HCT116 (cell line): Measurements from ENCODE around the gene MICALL2. TPM values are rescaled to one million over a fixed set of nuclear protein-coding genes. Genes with fewer than 3 reads are reported as not detected.

Source experiments
- ATAC-seq: fragments of 200-7000 bp; cut with Tn5 transposase; 2 replicates; pipeline ENCODE4 v1.9.1; 2020; ENCODE audit warnings: mild to moderate bottlenecking, moderate library complexity
- BruUV-seq: library from RNA; stranded (reverse); fragments of 400-500 nt; replicated peaks from 2 replicates; lab custom pipeline; 2021; lab: Mats Ljungman, UMichigan
- CTCF ChIA-PET: fragments of 300-600 bp; sonication (Branson Sonifier 250); formaldehyde crosslinking; loops from one replicate; lab custom pipeline; 2021; ENCODE audit warnings: antibody characterized with exemption; lab: Charles Lee
- POLR2A ChIA-PET: fragments of 300-600, 350-600 bp; sonication (Branson Sonifier 250); formaldehyde crosslinking; loops from one replicate; lab custom pipeline; 2021; ENCODE audit warnings: antibody characterized with exemption; lab: Charles Lee
- RAD21 ChIA-PET, 2 experiments: fragments of 300-600 bp; sonication (Branson Sonifier 250); formaldehyde crosslinking; loops; one replicate each; lab custom pipeline; 2023; ENCODE audit warnings: low total read pairs in 2 of 2; ENCODE audit not compliant: uncharacterized antibody in 2 of 2, unreplicated experiment in 2 of 2, low non-redundant PET in 1 of 2; lab: Charles Lee
- DNase-seq: peaks from one replicate; pipeline ENCODE4 v3.0.0-alpha.2; 2010; ENCODE audit warnings: low read depth, low spot score
- H2AFZ ChIP-seq: fragments of 200-600 bp; shearing (Covaris generic), sonication (generic); 2 replicates; pipeline ENCODE4 v1.6.1; 2017; ENCODE audit warnings: low read depth, mixed run types, mixed read lengths, antibody characterized with exemption, low read length; ENCODE audit not compliant: poor library complexity, severe bottlenecking
- H3K27ac ChIP-seq: 2 replicates; pipeline ENCODE4 v1.5.1; 2012; ENCODE audit warnings: low read depth, low read length
- H3K27me3 ChIP-seq: fragments of 200-600 bp; sonication (generic); 2 replicates; pipeline ENCODE4 v1.6.1; 2016; ENCODE audit warnings: mixed run types, low read length, mixed read lengths; ENCODE audit not compliant: insufficient read depth
- H3K36me3 ChIP-seq, 2 experiments: fragments of 200-500 bp in 1 of 2; fragments of 200-600 bp in 1 of 2; sonication (Bioruptor generic) in 1 of 2; sonication (generic) in 1 of 2; 2 replicates each; pipeline versions ENCODE4 v1.5.1 to v1.6.1; 2014 to 2016; ENCODE audit warnings: low read length in 2 of 2, inconsistent platforms in 1 of 2, mixed read lengths in 1 of 2, mixed run types in 1 of 2; ENCODE audit not compliant: insufficient read depth in 2 of 2, control insufficient read depth in 1 of 2
- H3K4me1 ChIP-seq, 2 experiments: fragments of 200-600 bp in 1 of 2; sonication (generic) in 1 of 2; 2 replicates each; pipeline versions ENCODE4 v1.5.1 to v1.6.1; 2012 to 2017; ENCODE audit warnings: low read length in 2 of 2, inconsistent platforms in 1 of 2, mild to moderate bottlenecking in 1 of 2, mixed read lengths in 1 of 2, mixed run types in 1 of 2, moderate library complexity in 1 of 2; ENCODE audit not compliant: insufficient read depth in 2 of 2, control insufficient read depth in 1 of 2
- H3K4me2 ChIP-seq: fragments of 200-600 bp; sonication (generic); 2 replicates; pipeline ENCODE4 v1.6.1; 2017; ENCODE audit warnings: mixed run types, low read length, mixed read lengths
- H3K4me3 ChIP-seq, 2 experiments: fragments of 200-600 bp in 1 of 2; sonication (generic) in 1 of 2; replicated peaks in 1 of 2; 2 replicates each; pipeline ENCODE4 v1.5.1; 2011 to 2016; ENCODE audit warnings: low read length in 2 of 2, control low read depth in 1 of 2, low read depth in 1 of 2, mild to moderate bottlenecking in 1 of 2, mixed read lengths in 1 of 2, mixed run types in 1 of 2
- H3K79me2 ChIP-seq: fragments of 200-600 bp; sonication (generic); 2 replicates; pipeline ENCODE4 v1.6.1; 2017; ENCODE audit warnings: mild to moderate bottlenecking, mixed run types, low read length, moderate library complexity, mixed read lengths; ENCODE audit not compliant: insufficient read depth
- H3K9ac ChIP-seq: fragments of 200-600 bp; sonication (generic); 2 replicates; pipeline ENCODE4 v1.6.1; 2016; ENCODE audit warnings: low read length, mixed read lengths
- H3K9me2 ChIP-seq: fragments of 200-600 bp; sonication (generic), shearing (Covaris generic); 2 replicates; pipeline ENCODE4 v1.6.1; 2017; ENCODE audit warnings: mixed run types, mild to moderate bottlenecking, moderate library complexity; ENCODE audit not compliant: insufficient read depth
- H3K9me3 ChIP-seq, 2 experiments: fragments of 200-500 bp in 1 of 2; fragments of 200-600 bp in 1 of 2; sonication (Bioruptor generic) in 1 of 2; sonication (generic) in 1 of 2; 2 replicates each; pipeline ENCODE4 v1.6.1; 2014 to 2017; ENCODE audit warnings: low read length in 2 of 2, mixed read lengths in 2 of 2, inconsistent platforms in 1 of 2, low read depth in 1 of 2, mild to moderate bottlenecking in 1 of 2, mixed run types in 1 of 2, moderate library complexity in 1 of 2; ENCODE audit not compliant: control insufficient read depth in 1 of 2, insufficient read depth in 1 of 2
- H4K20me1 ChIP-seq: fragments of 200-600 bp; sonication (generic), shearing (Covaris generic); 2 replicates; pipeline ENCODE4 v1.6.1; 2017; ENCODE audit warnings: mixed run types, mild to moderate bottlenecking, moderate library complexity; ENCODE audit not compliant: insufficient read depth
- CBX3 ChIP-seq: IDR thresholded peaks from 2 replicates; pipeline ENCODE4 v1.6.1; 2012; ENCODE audit warnings: low read depth
- CEBPB ChIP-seq: IDR thresholded peaks from 2 replicates; pipeline ENCODE4 v1.6.1; 2012; ENCODE audit warnings: low read depth
- ELF1 ChIP-seq: IDR thresholded peaks from 2 replicates; pipeline ENCODE4 v1.6.1; 2012; ENCODE audit warnings: low read depth, borderline replicate concordance
- EZH2 ChIP-seq: fragments of 200-600 bp; sonication (generic); IDR thresholded peaks from 2 replicates; pipeline ENCODE4 v1.6.1; 2017; ENCODE audit warnings: antibody characterized with exemption, mixed run types
- EZH2phosphoT487 ChIP-seq: fragments of 200-600 bp; IDR thresholded peaks from 2 replicates; pipeline ENCODE4 v1.6.1; 2018; ENCODE audit warnings: antibody characterized with exemption, borderline replicate concordance
- FOSL1 ChIP-seq: IDR thresholded peaks from 2 replicates; pipeline ENCODE4 v1.6.1; 2012; ENCODE audit warnings: low read depth
- POLR2AphosphoS5 ChIP-seq: IDR thresholded peaks from 2 replicates; pipeline ENCODE4 v1.6.1; 2011; ENCODE audit warnings: mild to moderate bottlenecking, low read depth, low read length, moderate library complexity
- RAD21 ChIP-seq: IDR thresholded peaks from 2 replicates; pipeline ENCODE4 v1.6.1; 2012; ENCODE audit warnings: low read depth, mild to moderate bottlenecking
- SP1 ChIP-seq: IDR thresholded peaks from 2 replicates; pipeline ENCODE4 v1.6.1; 2012; ENCODE audit warnings: low read depth
- SRF ChIP-seq: IDR thresholded peaks from 2 replicates; pipeline ENCODE4 v1.6.1; 2012; ENCODE audit warnings: low read depth
- TCF7L2 ChIP-seq: IDR thresholded peaks from 2 replicates; pipeline ENCODE4 v1.7.0; 2011; ENCODE audit warnings: borderline replicate concordance, inconsistent platforms; ENCODE audit not compliant: insufficient read depth, insufficient read length; ENCODE audit errors: extremely low read depth
- YY1 ChIP-seq: IDR thresholded peaks from 2 replicates; pipeline ENCODE4 v1.6.1; 2011; ENCODE audit warnings: low read length, low read depth, moderate library complexity, mild to moderate bottlenecking; ENCODE audit not compliant: insufficient replicate concordance; ENCODE audit errors: extremely low read depth
- ZFX ChIP-seq: fragments of 450-650 bp; IDR thresholded peaks from 2 replicates; pipeline ENCODE4 v1.6.1; 2017
- intact Hi-C: fragments of 100-400 bp; cut with micrococcal nuclease; formaldehyde crosslinking; loops from 2 replicates; pipeline ENCODE4 v1.10.0; 2022
- total RNA-seq: library from RNA; stranded (reverse); gene quantifications from one replicate; pipeline ENCODE4 v1.2.1, GENCODE V29; 2021; ENCODE audit not compliant: unreplicated experiment
- TF ChIP-seq, protein P1 (sequence below): IDR thresholded peaks from 2 replicates; pipeline ENCODE4 v1.6.1; 2011; ENCODE audit warnings: mild to moderate bottlenecking, low read length, moderate library complexity; ENCODE audit not compliant: insufficient replicate concordance; ENCODE audit errors: extremely low read depth
- TF ChIP-seq, protein P2 (sequence below): IDR thresholded peaks from 2 replicates; pipeline ENCODE4 v1.6.1; 2012; ENCODE audit warnings: low read depth
- TF ChIP-seq, protein P3 (sequence below), 3 experiments: fragments of 200-600 bp in 1 of 3; sonication (generic) in 1 of 3; IDR thresholded peaks in 2 of 3; conservative IDR thresholded peaks in 1 of 3; 2 replicates each; pipeline ENCODE4 v1.5.1; 2012 to 2017; ENCODE audit warnings: low read depth in 2 of 3, low read length in 2 of 3, antibody characterized with exemption in 1 of 3, borderline replicate concordance in 1 of 3, control low read depth in 1 of 3, mild to moderate bottlenecking in 1 of 3, mixed read lengths in 1 of 3, mixed run types in 1 of 3, moderate library complexity in 1 of 3; ENCODE audit not compliant: insufficient read depth in 1 of 3
- TF ChIP-seq, protein P4 (sequence below): IDR thresholded peaks from 2 replicates; pipeline ENCODE4 v1.6.1; 2012

Gene MICALL2
- total RNA-seq, 1 experiment from 2014 or later = 60.7 TPM

DNA sequence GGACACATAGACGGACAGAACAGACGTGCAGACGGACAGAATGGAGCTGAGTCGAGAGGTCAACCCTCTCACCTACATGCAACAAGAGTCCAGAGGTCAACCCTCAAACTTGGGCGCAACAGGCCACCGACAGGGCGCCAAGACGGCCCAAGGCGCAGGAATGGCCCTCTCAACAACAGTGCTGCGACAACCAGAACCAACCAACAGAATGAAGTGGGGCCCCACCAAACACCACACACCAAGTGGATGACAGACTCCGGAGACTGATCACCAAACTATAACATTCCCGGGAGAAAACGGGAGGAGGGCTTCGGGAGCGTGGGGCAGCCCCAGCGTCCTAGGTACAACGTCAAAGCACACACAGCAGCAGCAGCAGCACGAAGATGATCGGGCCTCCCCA lies 31.6 kb upstream of the MICALL2 start:
- TF ChIP-seq, protein P1, sequence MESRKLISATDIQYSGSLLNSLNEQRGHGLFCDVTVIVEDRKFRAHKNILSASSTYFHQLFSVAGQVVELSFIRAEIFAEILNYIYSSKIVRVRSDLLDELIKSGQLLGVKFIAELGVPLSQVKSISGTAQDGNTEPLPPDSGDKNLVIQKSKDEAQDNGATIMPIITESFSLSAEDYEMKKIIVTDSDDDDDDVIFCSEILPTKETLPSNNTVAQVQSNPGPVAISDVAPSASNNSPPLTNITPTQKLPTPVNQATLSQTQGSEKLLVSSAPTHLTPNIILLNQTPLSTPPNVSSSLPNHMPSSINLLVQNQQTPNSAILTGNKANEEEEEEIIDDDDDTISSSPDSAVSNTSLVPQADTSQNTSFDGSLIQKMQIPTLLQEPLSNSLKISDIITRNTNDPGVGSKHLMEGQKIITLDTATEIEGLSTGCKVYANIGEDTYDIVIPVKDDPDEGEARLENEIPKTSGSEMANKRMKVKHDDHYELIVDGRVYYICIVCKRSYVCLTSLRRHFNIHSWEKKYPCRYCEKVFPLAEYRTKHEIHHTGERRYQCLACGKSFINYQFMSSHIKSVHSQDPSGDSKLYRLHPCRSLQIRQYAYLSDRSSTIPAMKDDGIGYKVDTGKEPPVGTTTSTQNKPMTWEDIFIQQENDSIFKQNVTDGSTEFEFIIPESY = no peak
- TF ChIP-seq, protein P2, sequence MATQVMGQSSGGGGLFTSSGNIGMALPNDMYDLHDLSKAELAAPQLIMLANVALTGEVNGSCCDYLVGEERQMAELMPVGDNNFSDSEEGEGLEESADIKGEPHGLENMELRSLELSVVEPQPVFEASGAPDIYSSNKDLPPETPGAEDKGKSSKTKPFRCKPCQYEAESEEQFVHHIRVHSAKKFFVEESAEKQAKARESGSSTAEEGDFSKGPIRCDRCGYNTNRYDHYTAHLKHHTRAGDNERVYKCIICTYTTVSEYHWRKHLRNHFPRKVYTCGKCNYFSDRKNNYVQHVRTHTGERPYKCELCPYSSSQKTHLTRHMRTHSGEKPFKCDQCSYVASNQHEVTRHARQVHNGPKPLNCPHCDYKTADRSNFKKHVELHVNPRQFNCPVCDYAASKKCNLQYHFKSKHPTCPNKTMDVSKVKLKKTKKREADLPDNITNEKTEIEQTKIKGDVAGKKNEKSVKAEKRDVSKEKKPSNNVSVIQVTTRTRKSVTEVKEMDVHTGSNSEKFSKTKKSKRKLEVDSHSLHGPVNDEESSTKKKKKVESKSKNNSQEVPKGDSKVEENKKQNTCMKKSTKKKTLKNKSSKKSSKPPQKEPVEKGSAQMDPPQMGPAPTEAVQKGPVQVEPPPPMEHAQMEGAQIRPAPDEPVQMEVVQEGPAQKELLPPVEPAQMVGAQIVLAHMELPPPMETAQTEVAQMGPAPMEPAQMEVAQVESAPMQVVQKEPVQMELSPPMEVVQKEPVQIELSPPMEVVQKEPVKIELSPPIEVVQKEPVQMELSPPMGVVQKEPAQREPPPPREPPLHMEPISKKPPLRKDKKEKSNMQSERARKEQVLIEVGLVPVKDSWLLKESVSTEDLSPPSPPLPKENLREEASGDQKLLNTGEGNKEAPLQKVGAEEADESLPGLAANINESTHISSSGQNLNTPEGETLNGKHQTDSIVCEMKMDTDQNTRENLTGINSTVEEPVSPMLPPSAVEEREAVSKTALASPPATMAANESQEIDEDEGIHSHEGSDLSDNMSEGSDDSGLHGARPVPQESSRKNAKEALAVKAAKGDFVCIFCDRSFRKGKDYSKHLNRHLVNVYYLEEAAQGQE = no peak
- TF ChIP-seq ELF1 (no peak), RAD21 (no peak), FOSL1 (no peak), EZH2phosphoT487 (no peak), YY1 (no peak), EZH2 (no peak), SRF (no peak), POLR2AphosphoS5 (no peak), CBX3 (no peak), SP1 (no peak), CEBPB (no peak), TCF7L2 (no peak), ZFX (no peak)
- TF ChIP-seq, protein P3, sequence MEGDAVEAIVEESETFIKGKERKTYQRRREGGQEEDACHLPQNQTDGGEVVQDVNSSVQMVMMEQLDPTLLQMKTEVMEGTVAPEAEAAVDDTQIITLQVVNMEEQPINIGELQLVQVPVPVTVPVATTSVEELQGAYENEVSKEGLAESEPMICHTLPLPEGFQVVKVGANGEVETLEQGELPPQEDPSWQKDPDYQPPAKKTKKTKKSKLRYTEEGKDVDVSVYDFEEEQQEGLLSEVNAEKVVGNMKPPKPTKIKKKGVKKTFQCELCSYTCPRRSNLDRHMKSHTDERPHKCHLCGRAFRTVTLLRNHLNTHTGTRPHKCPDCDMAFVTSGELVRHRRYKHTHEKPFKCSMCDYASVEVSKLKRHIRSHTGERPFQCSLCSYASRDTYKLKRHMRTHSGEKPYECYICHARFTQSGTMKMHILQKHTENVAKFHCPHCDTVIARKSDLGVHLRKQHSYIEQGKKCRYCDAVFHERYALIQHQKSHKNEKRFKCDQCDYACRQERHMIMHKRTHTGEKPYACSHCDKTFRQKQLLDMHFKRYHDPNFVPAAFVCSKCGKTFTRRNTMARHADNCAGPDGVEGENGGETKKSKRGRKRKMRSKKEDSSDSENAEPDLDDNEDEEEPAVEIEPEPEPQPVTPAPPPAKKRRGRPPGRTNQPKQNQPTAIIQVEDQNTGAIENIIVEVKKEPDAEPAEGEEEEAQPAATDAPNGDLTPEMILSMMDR (IDR thresholded peaks at IDR 0.05 in 2 of 3, conservative IDR thresholded peaks at IDR 0.05 in 1 of 3; ENCODE audit: borderline replicate concordance in 1 of 3, insufficient read depth in 1 of 3, low read depth in 2 of 3, low read length in 2 of 3) = no peak
- TF ChIP-seq, protein P4, sequence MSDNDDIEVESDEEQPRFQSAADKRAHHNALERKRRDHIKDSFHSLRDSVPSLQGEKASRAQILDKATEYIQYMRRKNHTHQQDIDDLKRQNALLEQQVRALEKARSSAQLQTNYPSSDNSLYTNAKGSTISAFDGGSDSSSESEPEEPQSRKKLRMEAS = no peak
- Histone ChIP-seq H3K27ac (no peak overlapping the region), H3K4me2 (no peak overlapping the region), H3K9me2 (no peaks in the 10 kb centered on the region), H3K27me3 (no peaks in the 10 kb centered on the region), H2AFZ (no peak overlapping the region), H3K79me2 (no peaks in the 10 kb centered on the region; the same call in 1 of the 2 replicates), H3K9me3 (no peaks in the 10 kb centered on the region), H3K36me3 (peaks cover 27 to 29% of the 10 kb centered on the region in 2 experiments; a peak in 3 of 4 replicates), H3K4me3 (no peak overlapping the region), H3K9ac (no peak overlapping the region), H4K20me1 (no peaks in the 10 kb centered on the region), H3K4me1 (no peaks in the 10 kb centered on the region)
- CTCF ChIA-PET = no interaction called here
- no TSS peak for BruUV-seq
- intact Hi-C loops = no loop called here
- no peak for DNase-seq
- no peak for ATAC-seq
- POLR2A ChIA-PET = no interaction called here
- RAD21 ChIA-PET = no interaction called here
